MG63 (cell line): ENCODE measurements around the gene GPRC5A. TPM values are rescaled to one million over a fixed set of nuclear protein-coding genes. Genes with fewer than 3 reads are reported as not detected.
"Not testable (repeated sequence)": the region's sequence is repeated elsewhere in the genome, so short reads cannot be mapped to it uniquely, and the experiment has no call there.

Source experiments
- DNase-seq: peaks from one replicate; pipeline ENCODE4 v3.0.0-alpha.2; 2020
- H3K27me3 ChIP-seq: fragments of 250-450 bp; sonication (Bioruptor Pico); 2 replicates; pipeline ENCODE4 v1.5.1; 2020; ENCODE audit warnings: mild to moderate bottlenecking, moderate library complexity
- H3K36me3 ChIP-seq: fragments of 250-450 bp; sonication (Bioruptor Pico); 2 replicates; pipeline ENCODE4 v1.5.1; 2020; ENCODE audit warnings: mild to moderate bottlenecking, moderate library complexity
- H3K4me3 ChIP-seq: fragments of 250-450 bp; sonication (Bioruptor Pico); 2 replicates; pipeline ENCODE4 v1.5.1; 2020; ENCODE audit warnings: mild to moderate bottlenecking, moderate library complexity
- H3K9me3 ChIP-seq: fragments of 250-450 bp; sonication (Bioruptor Pico); 2 replicates; pipeline ENCODE4 v1.5.1; 2020; ENCODE audit warnings: mild to moderate bottlenecking, moderate library complexity
- total RNA-seq: library from RNA; depleted of rRNA; stranded (reverse); fragments of >200 nt; shearing (Covaris generic); gene quantifications from 2 replicates; pipeline ENCODE4 v1.2.3, GENCODE V29; 2014; ENCODE audit warnings: low replicate concordance; rRNA removed

Gene GPRC5A
- total RNA-seq = 11.0 and 24.5 TPM in 2 replicates

- Histone ChIP-seq H3K27me3 (no peaks in the 10 kb centered on the region), H3K36me3 (no peaks in the 10 kb centered on the region), H3K9me3 (no peaks in the 10 kb centered on the region), H3K4me3 (peak within 1 kb of the TSS; percentile 51)
- peak; percentile 97 for DNase-seq
These were observed at the start of gene GPRC5A for GRCh38 chr12:12891080-12891880. GPRC5A (plus strand) TSS chr12:12891562; CDS start chr12:12908250, 16,688 bp downstream.

GRCh38 chr12:12845794-12846243 lies 45.5 kb upstream of the GPRC5A start:
- Histone ChIP-seq H3K4me3 (no peak overlapping the region), H3K9me3 (no peaks in the 10 kb centered on the region), H3K36me3 (peaks cover 9% of the 10 kb centered on the region), H3K27me3 (no peaks in the 10 kb centered on the region)
- DNase-seq = no peak

GRCh38 chr12:12846780-12847179 lies 44.6 kb upstream of the GPRC5A start:
- H3K4me3 ChIP-seq, DNase-seq, H3K9me3 ChIP-seq, H3K36me3 ChIP-seq, H3K27me3 ChIP-seq: not testable (repeated sequence)

- H3K4me3 ChIP-seq = no peak overlapping the region
- H3K27me3 ChIP-seq = no peaks in the 10 kb centered on the region
- DNase-seq = no peak
- peaks cover 8% of the 10 kb centered on the region; the same call in 1 of the 2 replicates for H3K36me3 ChIP-seq
- H3K9me3 ChIP-seq = no peaks in the 10 kb centered on the region
These were observed 37.9 kb upstream of the GPRC5A start for GRCh38 chr12:12853435-12853834.

GRCh38 chr12:12859690-12860089 lies 31.7 kb upstream of the GPRC5A start:
- H3K27me3 ChIP-seq = no peaks in the 10 kb centered on the region

GRCh38 chr12:12864243-12864642 lies 27.1 kb upstream of the GPRC5A start:
- H3K9me3 ChIP-seq = no peaks in the 10 kb centered on the region
- H3K4me3 ChIP-seq = no peak overlapping the region
- H3K36me3 ChIP-seq = peaks cover 39% of the 10 kb centered on the region
- DNase-seq = no peak
- H3K27me3 ChIP-seq = no peaks in the 10 kb centered on the region

More at GRCh38 chr12:12859690-12860089, 31.7 kb upstream of the GPRC5A start:
- no peaks in the 10 kb centered on the region for H3K9me3 ChIP-seq
- peak; percentile 65 for DNase-seq
- peaks cover 43% of the 10 kb centered on the region for H3K36me3 ChIP-seq
- no peak overlapping the region for H3K4me3 ChIP-seq

- DNase-seq = no peak
- Histone ChIP-seq H3K27me3 (no peaks in the 10 kb centered on the region), H3K9me3 (no peaks in the 10 kb centered on the region), H3K4me3 (no peak overlapping the region), H3K36me3 (peaks cover 16% of the 10 kb centered on the region)
These were observed 22.7 kb upstream of the GPRC5A start for GRCh38 chr12:12868477-12869235.

- DNase-seq = peak; percentile 60
- Histone ChIP-seq H3K9me3 (no peaks in the 10 kb centered on the region), H3K27me3 (no peaks in the 10 kb centered on the region), H3K4me3 (no peak overlapping the region), H3K36me3 (peaks cover 19% of the 10 kb centered on the region)
These were observed 20.9 kb upstream of the GPRC5A start for GRCh38 chr12:12870465-12870864.

- Histone ChIP-seq H3K36me3 (peaks cover 16% of the 10 kb centered on the region), H3K9me3 (no peaks in the 10 kb centered on the region), H3K27me3 (no peaks in the 10 kb centered on the region), H3K4me3 (no peak overlapping the region)
- no peak for DNase-seq
These were observed 19.7 kb upstream of the GPRC5A start for GRCh38 chr12:12871587-12872138.

GRCh38 chr12:12872139-12872933 lies 19.0 kb upstream of the GPRC5A start:
- Histone ChIP-seq H3K36me3 (peaks cover 16% of the 10 kb centered on the region), H3K27me3 (no peaks in the 10 kb centered on the region), H3K4me3 (no peak overlapping the region), H3K9me3 (no peaks in the 10 kb centered on the region)
- peak; percentile 41 for DNase-seq

- Histone ChIP-seq H3K27me3 (no peaks in the 10 kb centered on the region), H3K9me3 (no peaks in the 10 kb centered on the region), H3K36me3 (peaks cover 16% of the 10 kb centered on the region), H3K4me3 (no peak overlapping the region)
- DNase-seq = no peak
These were observed 18.5 kb upstream of the GPRC5A start for GRCh38 chr12:12872934-12873275.

GRCh38 chr12:12874029-12874428 lies 17.3 kb upstream of the GPRC5A start:
- Histone ChIP-seq H3K9me3 (no peaks in the 10 kb centered on the region), H3K27me3 (no peaks in the 10 kb centered on the region), H3K36me3 (peaks cover 13% of the 10 kb centered on the region), H3K4me3 (no peak overlapping the region)
- DNase-seq = no peak

GRCh38 chr12:12875301-12875700 lies 16.1 kb upstream of the GPRC5A start:
- not testable (repeated sequence) for H3K4me3 ChIP-seq, H3K27me3 ChIP-seq, H3K9me3 ChIP-seq, DNase-seq
- H3K36me3 ChIP-seq = peaks cover 11% of the 10 kb centered on the region

- Histone ChIP-seq H3K27me3 (no peaks in the 10 kb centered on the region), H3K9me3 (no peaks in the 10 kb centered on the region), H3K36me3 (peaks cover 11% of the 10 kb centered on the region), H3K4me3 (no peak overlapping the region)
- no peak for DNase-seq
These were observed 14.1 kb upstream of the GPRC5A start for GRCh38 chr12:12877153-12877768.

GRCh38 chr12:12877781-12878455 lies 13.4 kb upstream of the GPRC5A start:
- no peak for DNase-seq
- no peaks in the 10 kb centered on the region for H3K9me3 ChIP-seq
- H3K27me3 ChIP-seq = no peaks in the 10 kb centered on the region
- H3K36me3 ChIP-seq = peaks cover 11% of the 10 kb centered on the region
- H3K4me3 ChIP-seq = no peak overlapping the region

- Histone ChIP-seq H3K27me3 (no peaks in the 10 kb centered on the region), H3K4me3 (no peak overlapping the region), H3K36me3 (no peaks in the 10 kb centered on the region), H3K9me3 (no peaks in the 10 kb centered on the region)
- DNase-seq = no peak
These were observed 10.8 kb upstream of the GPRC5A start for GRCh38 chr12:12880537-12880936.
